IMR-90 (cell line): ENCODE data around the gene SIK2. TPM values are rescaled to one million over a fixed set of nuclear protein-coding genes. Genes with fewer than 3 reads are reported as not detected.
"Not testable (repeated sequence)": the region's sequence is repeated elsewhere in the genome, so short reads cannot be mapped to it uniquely, and the experiment has no call there.

Experiments used
- ATAC-seq: fragments of 200-7000 bp; cut with Tn5 transposase; 2 replicates; pipeline ENCODE4 v1.9.1; 2020; ENCODE audit warnings: low read depth, mild to moderate bottlenecking, moderate library complexity
- BruUV-seq: library from RNA; stranded (reverse); fragments of 400-500 nt; replicated peaks from 2 replicates; lab custom pipeline; 2021; lab: Mats Ljungman, UMichigan
- CTCF ChIA-PET: fragments of 300-600 bp; formaldehyde crosslinking; extraction: SDS; loops from one replicate; lab custom pipeline; 2021; ENCODE audit warnings: antibody characterized with exemption; lab: Yijun Ruan, JAX
- POLR2A ChIA-PET: fragments of 300-600 bp; sonication (Branson Sonifier 250); formaldehyde crosslinking; loops from one replicate; lab custom pipeline; 2022; ENCODE audit warnings: antibody characterized with exemption; ENCODE audit not compliant: unreplicated experiment; lab: Charles Lee
- DNase-seq: peaks from one replicate; pipeline ENCODE4 v3.0.0; 2013
- H2AFZ ChIP-seq: replicated peaks from 2 replicates; pipeline ENCODE3; 2013; ENCODE audit warnings: low read length, mild to moderate bottlenecking; ENCODE audit not compliant: poor library complexity
- H2AK5ac ChIP-seq: 2 replicates; pipeline ENCODE4 v1.6.1; 2013; ENCODE audit warnings: low read depth, low read length, inconsistent platforms
- H2AK9ac ChIP-seq: replicated peaks from 2 replicates; pipeline ENCODE3; 2013; ENCODE audit warnings: mild to moderate bottlenecking, low read depth, low read length, moderate library complexity; ENCODE audit not compliant: poor library complexity
- H2BK120ac ChIP-seq: 2 replicates; pipeline ENCODE4 v1.6.1; 2013; ENCODE audit warnings: low read depth, low read length, inconsistent platforms
- H2BK15ac ChIP-seq: 3 replicates; pipeline ENCODE4 v1.6.1; 2013; ENCODE audit warnings: low read depth, low read length, inconsistent platforms
- H2BK20ac ChIP-seq: 2 replicates; pipeline ENCODE4 v1.6.1; 2013; ENCODE audit warnings: low read depth, mild to moderate bottlenecking, inconsistent platforms, low read length, moderate library complexity
- H2BK5ac ChIP-seq: 2 replicates; pipeline ENCODE4 v1.6.1; 2013; ENCODE audit warnings: mild to moderate bottlenecking, low read depth, low read length, inconsistent platforms; ENCODE audit not compliant: poor library complexity, severe bottlenecking
- H3K14ac ChIP-seq: replicated peaks from 2 replicates; pipeline ENCODE4 v1.6.1; 2013; ENCODE audit warnings: low read depth, low read length, inconsistent platforms
- H3K18ac ChIP-seq: 2 replicates; pipeline ENCODE4 v1.6.1; 2013; ENCODE audit warnings: low read depth, low read length, control low read depth
- H3K23ac ChIP-seq: 2 replicates; pipeline ENCODE4 v1.6.1; 2013; ENCODE audit warnings: low read depth, low read length, inconsistent platforms
- H3K27ac ChIP-seq: 2 replicates; pipeline ENCODE4 v1.5.1; 2013; ENCODE audit warnings: mild to moderate bottlenecking, control low read depth, low read length; ENCODE audit not compliant: insufficient read depth
- H3K27me3 ChIP-seq: 2 replicates; pipeline ENCODE4 v1.6.1; 2013; ENCODE audit warnings: low read length; ENCODE audit not compliant: control insufficient read depth, insufficient read depth
- H3K36me3 ChIP-seq: 2 replicates; pipeline ENCODE4 v1.6.1; 2013; ENCODE audit warnings: low read length, mixed read lengths; ENCODE audit not compliant: control insufficient read depth, insufficient read depth
- H3K4ac ChIP-seq: 2 replicates; pipeline ENCODE4 v1.6.1; 2013; ENCODE audit warnings: low read depth, low read length, inconsistent platforms
- H3K4me1 ChIP-seq: 2 replicates; pipeline ENCODE4 v1.6.1; 2013; ENCODE audit warnings: low read length, mixed read lengths; ENCODE audit not compliant: control insufficient read depth, insufficient read depth
- H3K4me2 ChIP-seq: 2 replicates; pipeline ENCODE4 v1.6.1; 2013; ENCODE audit warnings: low read depth, mild to moderate bottlenecking, control low read depth, low read length, moderate library complexity
- H3K4me3 ChIP-seq: 2 replicates; pipeline ENCODE4 v1.5.1; 2013; ENCODE audit warnings: low read depth, mild to moderate bottlenecking, control low read depth, low read length, moderate library complexity; ENCODE audit not compliant: insufficient read depth
- H3K56ac ChIP-seq: 2 replicates; pipeline ENCODE4 v1.6.1; 2013; ENCODE audit warnings: low read length, inconsistent platforms; ENCODE audit not compliant: insufficient read depth; ENCODE audit errors: extremely low read depth
- H3K79me1 ChIP-seq, 2 experiments: 2 replicates each; pipeline ENCODE4 v1.6.1; 2013; ENCODE audit warnings: low read length in 2 of 2, inconsistent platforms in 1 of 2, low read depth in 1 of 2
- H3K9ac ChIP-seq: 2 replicates; pipeline ENCODE4 v1.6.1; 2013; ENCODE audit warnings: low read depth, low read length, control low read depth
- H3K9me1 ChIP-seq: 2 replicates; pipeline ENCODE4 v1.6.1; 2013; ENCODE audit warnings: low read length, inconsistent platforms; ENCODE audit not compliant: insufficient read depth
- H3K9me3 ChIP-seq: 2 replicates; pipeline ENCODE4 v1.6.1; 2013; ENCODE audit warnings: low read length; ENCODE audit not compliant: control insufficient read depth, insufficient read depth
- H4K20me1 ChIP-seq: 2 replicates; pipeline ENCODE4 v1.6.1; 2013; ENCODE audit warnings: low read length, inconsistent platforms; ENCODE audit not compliant: insufficient read depth
- H4K5ac ChIP-seq: 2 replicates; pipeline ENCODE4 v1.6.1; 2013; ENCODE audit warnings: mild to moderate bottlenecking, low read depth, low read length, control low read depth
- H4K8ac ChIP-seq, 2 experiments: 2 replicates each; pipeline ENCODE4 v1.6.1; 2013; ENCODE audit warnings: low read depth in 2 of 2, low read length in 2 of 2, control low read depth in 1 of 2, inconsistent platforms in 1 of 2
- H4K91ac ChIP-seq: 2 replicates; pipeline ENCODE4 v1.6.1; 2013; ENCODE audit warnings: low read depth, low read length, inconsistent platforms; ENCODE audit not compliant: insufficient read depth
- WGBS, 2 experiments: methylation state at CpG; one replicate each; pipeline versions ENCODE4 v1.1.5 to v1.1.7; 2013; ENCODE audit warnings: missing lambda C conversion rate in 2 of 2; ENCODE audit not compliant: insufficient read length in 1 of 2; ENCODE audit errors: extremely low coverage in 2 of 2; 5-methylcytosine and 5-hydroxymethylcytosine counted together
- dilution Hi-C: fragments of 300-500 bp; cut with HindIII; formaldehyde crosslinking; loops from one replicate; pipeline ENCODE4 v1.14.3; 2018; ENCODE audit warnings: low sequenced_read_pairs; ENCODE audit not compliant: unreplicated experiment
- in situ Hi-C: fragments of 300-500 bp; cut with MboI; formaldehyde crosslinking; loops from 3 replicates; pipeline ENCODE4 v1.14.3; 2019; ENCODE audit warnings: low sequenced_read_pairs, inconsistent platforms, mixed read lengths
- intact Hi-C: fragments of 100-400 bp; cut with micrococcal nuclease; formaldehyde crosslinking; loops from 2 replicates; pipeline ENCODE4 v1.10.0; 2022
- polyA plus RNA-seq, 3 experiments: library from polyadenylated mRNA; depleted of rRNA; stranded (reverse); fragments of >200 nt; gene quantifications; 2 replicates each; pipeline ENCODE4 v1.2.3, GENCODE V29; 2012; ENCODE audit warnings: low replicate concordance in 1 of 3
- total RNA-seq: library from RNA; depleted of rRNA; stranded (reverse); fragments of >200 nt; gene quantifications from 2 replicates; pipeline ENCODE4 v1.2.3, GENCODE V29; 2012

The SIK2 gene
- total and polyA plus RNA-seq, 2 of the 4 experiments (the other 2 are of a cell fraction) = 7.9 to 10.4 TPM

GRCh38 chr11:111717660-111718059 is 115.4 kb downstream of the SIK2 start:
- no CpG with 5 or more reads among the region's 3 CpGs for WGBS, 2 experiments
- in situ Hi-C loops, H3K9ac ChIP-seq, POLR2A ChIA-PET, H2BK20ac ChIP-seq, H3K27me3 ChIP-seq, H4K8ac ChIP-seq, H2AK5ac ChIP-seq, ATAC-seq, BruUV-seq, H3K27ac ChIP-seq, H3K14ac ChIP-seq, H2BK15ac ChIP-seq, H3K4me3 ChIP-seq, H4K5ac ChIP-seq, dilution Hi-C loops, H3K9me3 ChIP-seq, H2AFZ ChIP-seq, H2AK9ac ChIP-seq, H4K91ac ChIP-seq, DNase-seq, H3K4ac ChIP-seq, H3K56ac ChIP-seq, H2BK5ac ChIP-seq, H3K18ac ChIP-seq, H4K20me1 ChIP-seq, H3K23ac ChIP-seq, H2BK120ac ChIP-seq, H3K4me2 ChIP-seq: not testable (repeated sequence)
- H3K79me1 ChIP-seq = peaks cover 11 to 49% of the 10 kb centered on the region in 2 experiments
- intact Hi-C loops = loop anchor here (1.0 to 5.0 kb wide), 2 partner anchors 45 to 114 kb away; no protein-coding TSS in a partner anchor
- H3K36me3 ChIP-seq = peaks cover 41% of the 10 kb centered on the region
- H3K4me1 ChIP-seq = peaks cover 13% of the 10 kb centered on the region
- peaks cover 12% of the 10 kb centered on the region for H3K9me1 ChIP-seq
- CTCF ChIA-PET = interaction anchor here (0.6 kb wide), 1 partner anchor 51 kb away, joined by 3 read pairs; no protein-coding TSS in a partner anchor
